H1 (cell line): ENCODE results near the gene OR56A5. TPM values are rescaled to one million over a fixed set of nuclear protein-coding genes. Genes with fewer than 3 reads are reported as not detected.

ENCODE experiments used
- CTCF ChIA-PET: fragments of 300-600 bp; sonication (Branson Sonifier 250); formaldehyde crosslinking; loops from one replicate; lab custom pipeline; 2021; ENCODE audit not compliant: partially characterized antibody; lab: Charles Lee
- POLR2A ChIA-PET: fragments of 300-600 bp; sonication (Branson Sonifier 250); formaldehyde crosslinking; loops from one replicate; lab custom pipeline; 2021; ENCODE audit warnings: inconsistent platforms; ENCODE audit not compliant: partially characterized antibody; lab: Charles Lee
- DNase-seq, 2 experiments: peaks; one replicate each; pipeline versions ENCODE4 v3.0.0 to v3.0.0-alpha.2; 2010 to 2022; ENCODE audit warnings: low spot score in 2 of 2, low read depth in 1 of 2, mixed read lengths in 1 of 2
- FAIRE-seq: peaks from 2 replicates; lab custom pipeline; 2011; peaks lifted over from hg19 to GRCh38; lab: Jason Lieb, UNC
- H2AFZ ChIP-seq: 2 replicates; pipeline ENCODE4 v1.8.1; 2012; ENCODE audit warnings: low read length, inconsistent platforms
- H2AK5ac ChIP-seq: 2 replicates; pipeline ENCODE4 v1.6.1; 2013; ENCODE audit warnings: low read depth, low read length
- H2BK120ac ChIP-seq: replicated peaks from 2 replicates; pipeline ENCODE3; 2013; ENCODE audit warnings: low read depth, low read length, inconsistent platforms
- H2BK12ac ChIP-seq: 2 replicates; pipeline ENCODE4 v1.6.1; 2013; ENCODE audit warnings: low read depth, low read length
- H2BK15ac ChIP-seq: 2 replicates; pipeline ENCODE4 v1.6.1; 2013; ENCODE audit warnings: low read length
- H2BK20ac ChIP-seq: 2 replicates; pipeline ENCODE4 v1.6.1; 2013; ENCODE audit warnings: low read length
- H2BK5ac ChIP-seq: 2 replicates; pipeline ENCODE4 v1.6.1; 2013; ENCODE audit warnings: low read depth, low read length
- H3K14ac ChIP-seq: 2 replicates; pipeline ENCODE4 v1.6.1; 2013; ENCODE audit warnings: inconsistent platforms; ENCODE audit not compliant: insufficient read length
- H3K18ac ChIP-seq: 2 replicates; pipeline ENCODE4 v1.6.1; 2013; ENCODE audit warnings: low read length; ENCODE audit errors: extremely low read depth
- H3K23ac ChIP-seq: 2 replicates; pipeline ENCODE4 v1.6.1; 2013; ENCODE audit warnings: inconsistent platforms; ENCODE audit not compliant: insufficient read length
- H3K23me2 ChIP-seq: 2 replicates; pipeline ENCODE4 v1.6.1; 2013; ENCODE audit warnings: low read depth, low read length
- H3K27ac ChIP-seq: 2 replicates; pipeline ENCODE4 v1.6.1; 2011; ENCODE audit warnings: low read depth, low read length, inconsistent platforms
- H3K27me3 ChIP-seq, 4 experiments: replicated peaks in 1 of 4; 1 replicate in 1 of 4; 2 replicates in 3 of 4; pipeline versions ENCODE4 v1.6.1 to v1.8.1; 2011 to 2013; ENCODE audit warnings: low read length in 3 of 4, mild to moderate bottlenecking in 3 of 4, inconsistent platforms in 2 of 4, mixed read lengths in 2 of 4, moderate library complexity in 1 of 4; ENCODE audit not compliant: control insufficient read depth in 3 of 4, insufficient read depth in 3 of 4; ENCODE audit errors: extremely low read depth in 1 of 4
- H3K36me3 ChIP-seq, 4 experiments: 2 replicates each; pipeline versions ENCODE4 v1.6.1 to v1.8.1; 2011 to 2013; ENCODE audit warnings: mild to moderate bottlenecking in 4 of 4, low read length in 3 of 4, moderate library complexity in 2 of 4, control low read depth in 1 of 4, inconsistent platforms in 1 of 4; ENCODE audit not compliant: insufficient read depth in 4 of 4, control insufficient read depth in 2 of 4
- H3K4ac ChIP-seq: replicated peaks from 2 replicates; pipeline ENCODE3; 2013; ENCODE audit warnings: low read length, low read depth, mixed read lengths, inconsistent platforms; ENCODE audit not compliant: insufficient read length
- H3K4me1 ChIP-seq, 4 experiments: replicated peaks in 1 of 4; 1 replicate in 1 of 4; 2 replicates in 3 of 4; pipeline versions ENCODE4 v1.6.1 to v1.8.1; 2011 to 2013; ENCODE audit warnings: low read length in 3 of 4, inconsistent platforms in 2 of 4, mixed read lengths in 1 of 4; ENCODE audit not compliant: insufficient read depth in 4 of 4, control insufficient read depth in 3 of 4
- H3K4me2 ChIP-seq, 2 experiments: 2 replicates each; pipeline versions ENCODE4 v1.6.1 to v1.8.1; 2011 to 2013; ENCODE audit warnings: low read depth in 2 of 2, low read length in 2 of 2, control low read depth in 1 of 2, inconsistent platforms in 1 of 2, mild to moderate bottlenecking in 1 of 2; ENCODE audit not compliant: insufficient read depth in 1 of 2
- H3K4me3 ChIP-seq, 4 experiments: fragments of 200-600, 300-600 bp in 1 of 4; sonication (generic), shearing (Covaris generic), sonication (Bioruptor Twin) in 1 of 4; 2 replicates each; pipeline versions ENCODE4 v1.5.1 to v1.8.1; 2011 to 2016; ENCODE audit warnings: low read length in 4 of 4, low read depth in 3 of 4, control low read depth in 2 of 4, inconsistent platforms in 2 of 4, mild to moderate bottlenecking in 2 of 4, mixed read lengths in 1 of 4, moderate library complexity in 1 of 4; ENCODE audit not compliant: insufficient read depth in 2 of 4; ENCODE audit errors: extremely low read depth in 1 of 4
- H3K56ac ChIP-seq: replicated peaks from 2 replicates; pipeline ENCODE3; 2013; ENCODE audit warnings: low read depth, mild to moderate bottlenecking, mixed read lengths, low read length, inconsistent platforms; ENCODE audit not compliant: insufficient read length
- H3K79me1 ChIP-seq: 2 replicates; pipeline ENCODE4 v1.6.1; 2013; ENCODE audit warnings: low read depth, low read length, control low read depth
- H3K79me2 ChIP-seq, 2 experiments: 2 replicates each; pipeline versions ENCODE4 v1.6.1 to v1.8.1; 2012 to 2013; ENCODE audit warnings: low read length in 2 of 2, mild to moderate bottlenecking in 2 of 2, inconsistent platforms in 1 of 2; ENCODE audit not compliant: insufficient read depth in 2 of 2, control insufficient read depth in 1 of 2
- H3K9ac ChIP-seq, 4 experiments: replicated peaks in 1 of 4; 1 replicate in 1 of 4; 2 replicates in 3 of 4; pipeline versions ENCODE4 v1.6.1 to v1.8.1; 2011 to 2013; ENCODE audit warnings: low read depth in 3 of 4, low read length in 3 of 4, control low read depth in 2 of 4, mild to moderate bottlenecking in 2 of 4, moderate library complexity in 2 of 4, inconsistent platforms in 1 of 4; ENCODE audit errors: extremely low read depth in 1 of 4
- H3K9me3 ChIP-seq, 2 experiments: 2 replicates each; pipeline versions ENCODE4 v1.6.1 to v1.8.1; 2012 to 2013; ENCODE audit warnings: mild to moderate bottlenecking in 2 of 2, moderate library complexity in 2 of 2, control low read depth in 1 of 2, inconsistent platforms in 1 of 2, low read depth in 1 of 2, low read length in 1 of 2, mixed read lengths in 1 of 2; ENCODE audit not compliant: insufficient read depth in 2 of 2
- H4K20me1 ChIP-seq, 2 experiments: replicated peaks in 1 of 2; 2 replicates each; pipeline versions ENCODE3 to v1.8.1; 2011 to 2013; ENCODE audit warnings: inconsistent platforms in 2 of 2, low read length in 2 of 2, mild to moderate bottlenecking in 1 of 2; ENCODE audit not compliant: insufficient read depth in 2 of 2, control insufficient read depth in 1 of 2
- H4K5ac ChIP-seq: 2 replicates; pipeline ENCODE4 v1.6.1; 2013; ENCODE audit warnings: low read length, low read depth, mixed read lengths, inconsistent platforms; ENCODE audit not compliant: insufficient read length
- H4K8ac ChIP-seq: 2 replicates; pipeline ENCODE4 v1.8.0; 2013; ENCODE audit warnings: mild to moderate bottlenecking, moderate library complexity, low read length, inconsistent platforms; ENCODE audit not compliant: insufficient read depth; ENCODE audit errors: extremely low read depth
- H4K91ac ChIP-seq: replicated peaks from 2 replicates; pipeline ENCODE3; 2013; ENCODE audit warnings: low read length, mixed read lengths, inconsistent platforms; ENCODE audit not compliant: insufficient read length
- WGBS, 2 experiments: shearing (Covaris generic) in 1 of 2; methylation state at CpG; one replicate each; pipeline versions ENCODE4 v1.1.6 to v1.1.7; 2013 to 2015; ENCODE audit warnings: low lambda C conversion rate in 2 of 2, mixed read lengths in 2 of 2, inconsistent platforms in 1 of 2, low coverage in 1 of 2, missing lambda C conversion rate in 1 of 2; ENCODE audit not compliant: insufficient replicate concordance in 2 of 2, insufficient coverage in 1 of 2, insufficient read length in 1 of 2; ENCODE audit errors: extremely low coverage in 1 of 2, missing lambda C conversion rate in 1 of 2; 5-methylcytosine and 5-hydroxymethylcytosine counted together
- polyA plus RNA-seq, 7 experiments: library from polyadenylated mRNA; depleted of rRNA in 3 of 7; stranded (reverse) in 5 of 7; unstranded in 2 of 7; fragments of >200 nt in 5 of 7; fragments of 200-250 nt in 2 of 7; gene quantifications; 1 replicate in 5 of 7; 2 replicates in 1 of 7; 4 replicates in 1 of 7; pipeline versions ENCODE4 v1.2.1 to v1.2.3, GENCODE V29; 2011 to 2013; ENCODE audit warnings: missing spikeins in 2 of 7, mixed read lengths in 2 of 7
- total RNA-seq: library from RNA; stranded (reverse); fragmentation: NEBNext Ultra II Directional; extraction: Animal tissue kit (Norgen Biotek cat#: 25700); gene quantifications from 2 replicates; pipeline ENCODE4 v1.2.1, GENCODE V29; 2021

The OR56A5 gene
- total and polyA plus RNA-seq, 2 of the 8 experiments (the other 6 are each of a cell fraction or from before 2014, with no cell fraction given): 0.14 TPM; not detected in 1

GRCh38 chr11:5928811-5929210, 39.5 kb downstream of the OR56A5 start:
- H2AK5ac ChIP-seq: no peak overlapping the region
- H4K20me1 ChIP-seq: no peaks in the 10 kb centered on the region
- H3K18ac ChIP-seq: no peak overlapping the region
- DNase-seq (no peak), FAIRE-seq (no peak)
- no peak overlapping the region for H3K4ac ChIP-seq
- H3K27me3 ChIP-seq: no peaks in the 10 kb centered on the region; a peak in 2 of 7 replicates
- POLR2A ChIA-PET: no interaction called here
- no peak overlapping the region for H3K4me3 ChIP-seq
- H2BK20ac ChIP-seq: no peak overlapping the region
- H3K79me2 ChIP-seq: no peaks in the 10 kb centered on the region
- 79% methylated on average over 10 of the region's 15 CpGs; no CpG with 5 or more reads in 1 of the 2 experiments for WGBS, 2 experiments
- H3K4me1 ChIP-seq: no peaks in the 10 kb centered on the region
- no peak overlapping the region for H3K14ac ChIP-seq
- H2BK12ac ChIP-seq: no peak overlapping the region
- peaks cover 0 to 10% of the 10 kb centered on the region in 2 experiments; a peak in 2 of 4 replicates for H3K9me3 ChIP-seq
- H3K23me2 ChIP-seq: 0 out of 2 replicates have a peak, but pooled peaks cover 1% of the 10 kb centered on the region
- H3K9ac ChIP-seq: no peak overlapping the region
- H3K36me3 ChIP-seq: no peaks in the 10 kb centered on the region
- H3K27ac ChIP-seq: no peak overlapping the region
- no peak overlapping the region for H2AFZ ChIP-seq
- no peak overlapping the region for H2BK120ac ChIP-seq
- no peak overlapping the region for H3K4me2 ChIP-seq
- H4K8ac ChIP-seq: no peak overlapping the region
- H4K5ac ChIP-seq: no peak overlapping the region
- no peak overlapping the region for H2BK5ac ChIP-seq
- H2BK15ac ChIP-seq: no peak overlapping the region
- H3K23ac ChIP-seq: no peak overlapping the region
- CTCF ChIA-PET: no interaction called here
- no peaks in the 10 kb centered on the region for H3K79me1 ChIP-seq
- no peak overlapping the region for H3K56ac ChIP-seq
- H4K91ac ChIP-seq: no peak overlapping the region
